NT2/D1 (cell line): ENCODE results near the gene SMTNL2.

Source experiments
- DNase-seq: peaks from one replicate; pipeline ENCODE4 v3.0.0-alpha.2; 2011; ENCODE audit warnings: low read depth, low spot score
- H3K27me3 ChIP-seq: 2 replicates; pipeline ENCODE4 v1.6.0; 2011; ENCODE audit warnings: mild to moderate bottlenecking; ENCODE audit not compliant: insufficient read length, insufficient read depth
- H3K36me3 ChIP-seq: 2 replicates; pipeline ENCODE4 v1.6.1; 2011; ENCODE audit warnings: mild to moderate bottlenecking, low read length, mixed read lengths; ENCODE audit not compliant: insufficient read depth, insufficient read length
- H3K4me1 ChIP-seq: 2 replicates; pipeline ENCODE4 v1.5.1; 2011; ENCODE audit not compliant: insufficient read depth, insufficient read length
- H3K4me3 ChIP-seq: 2 replicates; pipeline ENCODE4 v1.5.1; 2011; ENCODE audit warnings: low read depth; ENCODE audit not compliant: insufficient read length
- H3K9ac ChIP-seq: 2 replicates; pipeline ENCODE4 v1.6.0; 2011; ENCODE audit warnings: low read depth; ENCODE audit not compliant: insufficient read length
- H3K9me3 ChIP-seq: 2 replicates; pipeline ENCODE4 v1.5.1; 2011; ENCODE audit warnings: mild to moderate bottlenecking, low read length; ENCODE audit not compliant: insufficient read depth
- SUZ12 ChIP-seq: IDR thresholded peaks from 2 replicates; pipeline ENCODE4 v1.6.1; 2011; ENCODE audit not compliant: insufficient read length, insufficient read depth; ENCODE audit errors: extremely low read depth
- YY1 ChIP-seq: IDR thresholded peaks from 2 replicates; pipeline ENCODE4 v1.6.1; 2011; ENCODE audit not compliant: insufficient read length, insufficient read depth
- ZNF274 ChIP-seq: IDR thresholded peaks from 2 replicates; pipeline ENCODE4 v1.6.1; 2011; ENCODE audit warnings: mild to moderate bottlenecking, low read depth, low read length

The SMTNL2 gene

GRCh38 chr17:4538236-4539002 is 45.9 kb upstream of the SMTNL2 start:
- no peak for TF ChIP-seq YY1
- H3K4me3 ChIP-seq: no peak overlapping the region
- peaks cover 63% of the 10 kb centered on the region for H3K36me3 ChIP-seq
- DNase-seq: no peak
- no peaks in the 10 kb centered on the region for H3K27me3 ChIP-seq
- H3K9ac ChIP-seq: no peak overlapping the region
- peaks cover 10% of the 10 kb centered on the region for H3K4me1 ChIP-seq
- no peaks in the 10 kb centered on the region for H3K9me3 ChIP-seq

GRCh38 chr17:4539025-4539424 is 45.3 kb upstream of the SMTNL2 start:
- peaks cover 69% of the 10 kb centered on the region for H3K36me3 ChIP-seq
- H3K4me3 ChIP-seq: no peak overlapping the region
- peaks cover 6% of the 10 kb centered on the region for H3K4me1 ChIP-seq
- no peaks in the 10 kb centered on the region for H3K27me3 ChIP-seq
- no peak overlapping the region for H3K9ac ChIP-seq
- H3K9me3 ChIP-seq: no peaks in the 10 kb centered on the region
- TF ChIP-seq YY1 (no peak), SUZ12 (no peak), ZNF274 (no peak)
- no peak for DNase-seq

GRCh38 chr17:4539576-4540223 is 44.6 kb upstream of the SMTNL2 start:
- no peak overlapping the region for H3K4me3 ChIP-seq
- no peak for TF ChIP-seq SUZ12
- TF ChIP-seq ZNF274: no peak
- no peak for TF ChIP-seq YY1
- no peak for DNase-seq
- H3K9me3 ChIP-seq: no peaks in the 10 kb centered on the region
- peaks cover 2% of the 10 kb centered on the region for H3K4me1 ChIP-seq
- H3K9ac ChIP-seq: no peak overlapping the region
- H3K36me3 ChIP-seq: peaks cover 74% of the 10 kb centered on the region
- no peaks in the 10 kb centered on the region for H3K27me3 ChIP-seq

- Histone ChIP-seq H3K9ac (no peak overlapping the region), H3K9me3 (no peaks in the 10 kb centered on the region), H3K36me3 (peaks cover 77% of the 10 kb centered on the region), H3K4me1 (peaks cover 2% of the 10 kb centered on the region), H3K27me3 (no peaks in the 10 kb centered on the region), H3K4me3 (no peak overlapping the region)
- DNase-seq: no peak
- TF ChIP-seq SUZ12: no peak
These were observed 44.1 kb upstream of the SMTNL2 start for GRCh38 chr17:4540224-4540651.

GRCh38 chr17:4540687-4541327 is 43.5 kb upstream of the SMTNL2 start:
- TF ChIP-seq SUZ12: no peak
- Histone ChIP-seq H3K27me3 (no peaks in the 10 kb centered on the region), H3K4me1 (peaks cover 2% of the 10 kb centered on the region), H3K9me3 (no peaks in the 10 kb centered on the region), H3K9ac (no peak overlapping the region), H3K36me3 (peaks cover 82% of the 10 kb centered on the region), H3K4me3 (no peak overlapping the region)
- DNase-seq: no peak

- peaks cover 2% of the 10 kb centered on the region for H3K4me1 ChIP-seq
- no peak overlapping the region for H3K4me3 ChIP-seq
- no peak for TF ChIP-seq YY1
- no peak for TF ChIP-seq ZNF274
- no peak for TF ChIP-seq SUZ12
- DNase-seq: no peak
- no peaks in the 10 kb centered on the region for H3K27me3 ChIP-seq
- no peaks in the 10 kb centered on the region for H3K9me3 ChIP-seq
- no peak overlapping the region for H3K9ac ChIP-seq
- peaks cover 87% of the 10 kb centered on the region for H3K36me3 ChIP-seq
These were observed 42.9 kb upstream of the SMTNL2 start for GRCh38 chr17:4541328-4542002.

GRCh38 chr17:4542003-4542725 is 42.2 kb upstream of the SMTNL2 start:
- H3K36me3 ChIP-seq: peaks cover 89% of the 10 kb centered on the region
- TF ChIP-seq SUZ12 (no peak), ZNF274 (no peak), YY1 (no peak)
- peaks cover 2% of the 10 kb centered on the region for H3K4me1 ChIP-seq
- H3K27me3 ChIP-seq: no peaks in the 10 kb centered on the region
- no peaks in the 10 kb centered on the region for H3K9me3 ChIP-seq
- no peak for DNase-seq
- no peak overlapping the region for H3K4me3 ChIP-seq
- H3K9ac ChIP-seq: peak overlapping the region; percentile 32
